Right renal cortex interstitium (tissue), 3 donors: ENCODE data around the gene HOXB5. TPM values are rescaled to one million over a fixed set of nuclear protein-coding genes. Genes with fewer than 3 reads are reported as not detected.

ENCODE experiments used
- DNase-seq, 3 donors: peaks; one replicate each; pipeline ENCODE4 v3.0.0-alpha.2; 2013; ENCODE audit warnings: low read depth in 3 of 3, low spot score in 2 of 3
- polyA plus RNA-seq, 3 donors: library from polyadenylated mRNA; unstranded; fragments of 120-200 nt; gene quantifications; one replicate each; pipeline ENCODE4 v1.2.1, GENCODE V29; 2013; ENCODE audit not compliant: insufficient read length in 3 of 3

The HOXB5 gene
- polyA plus RNA-seq, 3 donors = 20.4 to 27.5 (median 20.8) TPM

GRCh38 chr17:48593840-48594537 is 410 bp upstream of the HOXB5 start:
- DNase-seq = no peak

GRCh38 chr17:48592577-48592976 is 1.0 kb downstream of the HOXB5 start:
- no peak for DNase-seq

- no peak for DNase-seq
Observed at GRCh38 chr17:48592057-48592514, 1.5 kb downstream of the HOXB5 start.

GRCh38 chr17:48591255-48592056 is 2.1 kb downstream of the HOXB5 start:
- no peak for DNase-seq

- DNase-seq = no peak
Observed at GRCh38 chr17:48590607-48591161, 2.9 kb downstream of the HOXB5 start.

GRCh38 chr17:48589831-48590606 is 3.6 kb downstream of the HOXB5 start, which contains the start of gene HOXB3:
HOXB3 (minus strand) TSS chr17:48590241; CDS start chr17:48552474, 37,767 bp downstream.
- peak in 2 of 3 donors; percentile 92 for DNase-seq

- no peak for DNase-seq
Observed at GRCh38 chr17:48589060-48589830, 4.3 kb downstream of the HOXB5 start.

GRCh38 chr17:48588528-48588927 is 5.1 kb downstream of the HOXB5 start:
- no peak for DNase-seq

GRCh38 chr17:48588074-48588415 is 5.5 kb downstream of the HOXB5 start:
- DNase-seq = no peak

- no peak for DNase-seq
Observed at GRCh38 chr17:48587276-48588073, 6.1 kb downstream of the HOXB5 start.

- DNase-seq = no peak
Observed at GRCh38 chr17:48586355-48587258, 7.0 kb downstream of the HOXB5 start.

- DNase-seq = no peak
Observed at GRCh38 chr17:48584223-48584741, 9.3 kb downstream of the HOXB5 start.

GRCh38 chr17:48583708-48584222 is 9.8 kb downstream of the HOXB5 start:
- no peak for DNase-seq

- no peak for DNase-seq
Observed at GRCh38 chr17:48582750-48583069, 10.9 kb downstream of the HOXB5 start.

GRCh38 chr17:48579760-48580554 is 13.6 kb downstream of the HOXB5 start:
- no peak for DNase-seq

- no peak for DNase-seq
Observed at GRCh38 chr17:48579471-48579759, 14.2 kb downstream of the HOXB5 start.
